HL-60/S4 treated with retinoic acid at 250 ng/mL for 4 days and 3 days (cell line): ENCODE data around the gene NFATC1.

Source experiments
- in situ Hi-C: fragments of 300-500 bp; cut with MboI; formaldehyde crosslinking; loops from 2 replicates; pipeline ENCODE4 v1.7.0; 2022; ENCODE audit warnings: low sequenced_read_pairs

Gene NFATC1

GRCh38 chr18:79452190-79452990 is 56.7 kb downstream of the NFATC1 start:
- in situ Hi-C loops, result no loop called here

- in situ Hi-C loops, result no loop called here
These were observed 57.4 kb downstream of the NFATC1 start for GRCh38 chr18:79452991-79453645.

DNA sequence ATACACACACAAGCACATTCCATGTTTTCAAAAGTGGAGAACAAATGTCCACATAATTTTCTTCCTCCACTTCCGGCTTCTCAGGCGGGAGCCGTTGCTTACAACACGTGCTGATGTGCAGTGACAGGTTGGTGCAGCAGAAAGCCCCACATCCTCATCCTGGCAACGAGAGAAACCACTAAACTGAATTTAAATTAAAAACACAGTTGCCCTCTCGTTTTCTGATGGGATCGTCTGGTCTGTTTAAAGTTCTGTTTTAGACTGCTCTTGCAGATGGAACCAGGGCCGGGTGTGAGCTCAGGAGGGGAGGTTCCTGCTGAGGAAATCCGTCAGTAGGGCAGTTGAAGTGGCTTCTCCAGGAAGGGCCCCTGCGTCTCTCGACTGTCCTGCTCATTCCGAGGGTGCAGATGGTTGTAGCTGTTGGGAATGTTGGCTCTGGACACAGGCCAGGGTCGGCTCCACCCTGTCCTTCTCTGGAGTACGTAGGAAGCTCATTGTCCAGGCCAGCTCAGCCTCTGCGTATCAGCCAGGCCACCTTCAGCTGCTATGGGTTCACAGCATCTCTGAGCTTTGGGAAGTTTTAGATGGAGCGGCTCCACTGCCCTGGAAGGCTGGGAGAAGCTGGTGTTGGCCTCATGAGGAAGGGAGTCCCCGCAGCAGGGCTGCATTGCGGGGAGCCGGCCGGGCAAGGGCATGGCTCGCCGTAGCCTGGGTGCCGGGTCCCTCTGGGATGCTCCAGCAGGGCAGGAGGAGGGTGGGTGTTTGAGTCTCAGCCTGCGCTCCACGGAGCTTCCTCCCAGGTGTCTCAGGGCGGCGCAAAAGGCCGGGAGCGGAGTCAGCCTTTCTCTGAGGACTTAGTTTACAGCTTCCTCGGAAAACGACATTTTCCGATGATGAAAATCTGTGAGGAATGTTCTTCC is 58.3 kb downstream of the NFATC1 start:
- in situ Hi-C loops, result no loop called here

GRCh38 chr18:79455261-79455660 is 59.5 kb downstream of the NFATC1 start:
- in situ Hi-C loops, result no loop called here

GRCh38 chr18:79456105-79456980 is 60.6 kb downstream of the NFATC1 start:
- in situ Hi-C loops, result no loop called here

DNA sequence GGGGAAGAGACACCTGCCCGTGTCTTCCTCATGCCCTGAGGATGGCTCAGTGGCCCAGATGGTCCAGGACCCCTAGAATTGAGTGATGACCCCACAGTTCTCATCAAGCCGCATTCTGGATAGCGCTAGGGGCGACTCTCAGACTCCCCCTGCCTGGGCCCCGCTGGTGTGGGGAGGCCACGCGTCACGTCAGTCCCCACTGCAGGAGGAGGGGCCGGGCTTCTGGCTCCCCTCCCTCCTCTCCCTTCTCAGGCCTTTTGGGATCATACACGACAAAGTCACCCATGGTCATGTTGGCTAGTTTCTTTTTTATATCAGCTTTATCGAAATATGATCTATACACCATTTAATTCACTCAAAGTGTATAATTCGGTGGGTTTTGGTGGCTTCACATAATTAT is 61.5 kb downstream of the NFATC1 start:
- in situ Hi-C loops, result no loop called here

DNA sequence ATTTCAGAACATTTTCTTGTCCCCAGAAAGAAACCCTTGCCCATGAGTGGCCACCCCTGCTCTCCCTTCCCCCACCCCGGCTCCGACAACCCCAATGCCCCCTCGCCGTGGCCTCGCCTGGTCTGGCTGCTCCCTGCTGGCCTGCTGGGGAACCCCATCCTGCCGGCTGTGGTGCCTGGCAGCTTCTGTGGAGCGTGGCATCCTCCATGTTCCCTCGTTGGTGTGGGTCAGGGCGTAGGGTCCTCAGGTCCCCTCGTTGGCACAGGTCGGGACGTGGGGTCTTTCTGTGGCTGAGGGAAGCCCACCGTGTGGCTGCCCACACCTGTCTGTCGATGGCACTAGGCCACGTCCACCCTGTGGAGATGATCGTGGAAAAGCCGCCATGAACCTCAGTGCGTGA is 61.9 kb downstream of the NFATC1 start:
- in situ Hi-C loops, result no loop called here

- in situ Hi-C loops, result no loop called here
These were observed 62.6 kb downstream of the NFATC1 start for GRCh38 chr18:79458131-79458838.

- in situ Hi-C loops, result no loop called here
These were observed 63.4 kb downstream of the NFATC1 start for GRCh38 chr18:79458917-79459803.

- in situ Hi-C loops, result no loop called here
These were observed 64.3 kb downstream of the NFATC1 start for GRCh38 chr18:79459946-79460480.

GRCh38 chr18:79460481-79461300 is 65.0 kb downstream of the NFATC1 start:
- in situ Hi-C loops, result no loop called here

DNA sequence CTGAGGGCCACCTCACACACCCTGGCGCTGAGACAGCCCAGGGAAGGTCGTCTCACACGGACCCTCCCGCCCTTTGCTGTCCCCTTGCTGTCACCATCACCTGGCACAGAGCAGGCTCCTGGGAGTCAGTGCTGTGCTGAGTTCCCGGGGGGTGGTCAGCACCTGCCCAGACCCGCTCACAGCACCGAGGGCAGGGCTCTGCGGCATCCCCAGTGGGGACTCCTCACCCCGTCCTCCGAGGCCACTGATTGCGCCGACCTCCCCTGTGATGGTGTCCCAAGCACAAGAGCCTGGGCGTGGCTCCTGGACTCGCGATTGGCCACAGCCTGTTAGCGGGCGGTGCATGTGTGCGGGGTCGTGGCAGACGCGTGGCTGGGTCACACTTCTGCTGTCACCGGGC is 65.9 kb downstream of the NFATC1 start:
- in situ Hi-C loops, result no loop called here

- in situ Hi-C loops, result no loop called here
These were observed 67.8 kb downstream of the NFATC1 start for GRCh38 chr18:79463424-79463960.

DNA sequence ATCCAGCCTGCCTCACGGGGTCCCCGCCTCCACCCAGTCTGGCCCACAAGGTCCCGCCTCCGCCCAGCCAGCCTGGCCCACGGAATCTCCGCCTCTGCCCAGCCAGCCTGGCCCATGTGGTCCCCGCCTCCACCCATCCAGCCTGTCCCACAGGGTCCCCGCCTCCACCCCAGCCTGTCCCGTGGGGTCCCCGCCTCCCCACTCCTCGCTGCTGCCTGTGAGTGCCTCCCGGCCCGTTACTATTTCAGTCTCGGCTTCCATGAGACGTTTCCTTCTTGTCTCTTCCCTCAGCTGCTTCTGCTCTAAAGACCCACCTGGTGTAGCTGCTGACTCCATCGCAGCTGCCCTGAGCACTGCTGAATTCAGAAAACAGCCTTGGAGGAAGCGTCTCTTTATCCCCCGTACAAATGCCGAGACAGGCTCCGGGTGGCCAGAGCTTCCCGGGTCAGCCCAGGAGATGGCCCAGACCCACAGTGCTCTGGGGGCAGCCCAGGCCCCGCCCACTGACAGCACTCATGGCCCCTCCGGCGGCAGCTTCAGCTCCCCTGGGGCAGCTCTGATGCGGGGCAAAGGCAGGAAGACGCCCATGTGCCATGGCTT is 69.8 kb downstream of the NFATC1 start:
- in situ Hi-C loops, result no loop called here

DNA sequence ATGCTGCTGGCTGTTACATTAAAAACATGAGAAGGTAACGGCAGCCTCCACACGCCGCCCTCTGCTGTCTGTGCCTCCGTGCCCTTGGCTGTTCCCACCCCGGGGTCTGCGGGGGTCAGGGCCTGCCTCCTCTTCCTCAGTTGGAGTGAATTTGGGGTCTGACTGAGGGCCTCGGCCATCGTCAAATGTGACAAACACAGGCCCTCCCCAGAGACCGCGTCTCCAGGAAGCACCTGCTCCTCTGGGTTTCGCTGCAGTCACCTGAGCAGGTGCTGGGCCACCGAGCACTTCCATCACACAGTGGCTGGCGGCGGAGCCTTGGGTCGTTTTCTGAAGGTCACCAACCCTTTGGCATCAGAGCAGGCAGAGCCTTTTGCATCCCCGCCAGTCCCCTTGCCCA is 70.9 kb downstream of the NFATC1 start:
- in situ Hi-C loops, result no loop called here

DNA sequence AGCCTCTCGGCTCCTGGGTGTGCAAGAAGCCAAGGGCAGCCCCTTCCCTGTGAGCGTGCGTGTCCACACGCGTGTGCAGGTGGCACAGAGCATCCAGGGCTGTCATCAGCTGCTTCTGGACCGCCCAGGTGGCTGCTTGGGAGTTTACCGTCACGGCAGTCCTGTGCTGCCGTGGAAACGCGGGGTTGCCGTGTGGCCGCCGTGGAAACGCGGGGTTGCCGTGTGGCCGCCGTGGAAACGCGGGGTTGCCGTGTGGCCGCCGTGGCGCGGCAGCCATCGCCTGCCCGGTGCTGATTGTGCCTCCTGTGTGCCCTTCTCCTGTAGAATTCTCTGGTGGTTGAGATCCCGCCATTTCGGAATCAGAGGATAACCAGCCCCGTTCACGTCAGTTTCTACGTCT is 71.4 kb downstream of the NFATC1 start:
- in situ Hi-C loops, result no loop called here
